UCSD-AML1 (cell line): ENCODE measurements around the gene COX14.
"Not testable (repeated sequence)": the region's sequence is repeated elsewhere in the genome, so short reads cannot be mapped to it uniquely, and the experiment has no call there.

Source experiments
- DNase-seq: peaks from one replicate; lab custom pipeline; 2025; ENCODE audit not compliant: unreplicated experiment; lab: John Stamatoyannopoulos, UW

COX14 gene

DNA sequence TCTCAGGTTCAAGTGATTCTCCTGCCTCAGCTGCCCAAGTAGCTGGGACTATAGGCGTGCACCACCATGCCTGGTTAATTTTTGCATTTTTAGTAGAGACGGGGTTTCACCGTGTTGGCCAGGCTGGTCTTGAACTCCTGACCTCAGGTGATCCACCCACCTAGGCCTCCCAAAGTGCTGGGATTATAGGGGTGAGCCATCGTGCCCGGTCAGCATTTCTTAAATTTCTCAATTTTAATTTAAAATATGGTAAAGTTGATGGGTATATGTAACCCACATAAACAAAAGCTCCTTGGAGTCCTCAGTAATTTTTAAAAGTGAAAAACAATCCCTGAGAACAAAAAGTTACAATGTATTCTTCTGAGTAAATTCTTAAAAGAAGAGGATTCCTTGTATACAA, 42.9 kb downstream of the COX14 start:
- DNase-seq: not testable (repeated sequence)

DNA sequence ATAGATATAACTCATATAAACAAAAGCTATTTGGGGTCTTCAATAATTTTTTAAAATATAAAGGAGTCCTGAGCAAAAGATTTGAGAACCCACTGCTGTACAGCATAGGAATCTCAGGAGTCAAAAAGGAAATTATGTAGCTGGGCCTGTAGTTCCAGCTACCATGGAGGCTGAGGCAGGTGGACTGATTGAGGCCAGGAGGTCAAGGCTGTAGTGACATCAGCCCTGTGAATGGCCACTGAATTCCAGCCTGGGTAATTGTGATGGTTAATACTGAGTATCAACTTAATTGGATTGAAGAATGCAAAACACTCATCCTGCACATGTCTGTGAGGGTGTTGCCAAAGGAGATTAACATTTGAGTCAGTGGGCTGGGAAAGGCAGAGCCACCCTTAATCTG, 44.6 kb downstream of the COX14 start:
- no peak for DNase-seq

DNA sequence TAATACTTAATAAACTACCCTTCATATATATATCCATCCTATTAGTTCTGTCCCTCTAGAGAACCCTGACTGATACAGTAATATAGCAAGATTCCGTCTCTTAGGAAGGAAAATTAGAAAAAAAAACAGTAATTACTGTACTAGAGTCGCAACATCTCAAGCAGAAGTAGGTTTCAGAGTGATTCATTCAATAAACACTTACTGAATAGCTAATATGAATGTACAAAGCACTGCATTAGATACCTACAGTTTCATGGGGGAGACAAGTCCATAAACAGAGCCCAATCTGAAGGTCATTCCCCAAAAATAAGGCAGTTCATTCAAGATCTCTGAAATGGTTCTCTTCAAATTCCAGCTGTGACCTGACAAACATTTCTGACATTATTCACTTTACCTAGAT, 45.2 kb downstream of the COX14 start:
- DNase-seq: no peak

DNA sequence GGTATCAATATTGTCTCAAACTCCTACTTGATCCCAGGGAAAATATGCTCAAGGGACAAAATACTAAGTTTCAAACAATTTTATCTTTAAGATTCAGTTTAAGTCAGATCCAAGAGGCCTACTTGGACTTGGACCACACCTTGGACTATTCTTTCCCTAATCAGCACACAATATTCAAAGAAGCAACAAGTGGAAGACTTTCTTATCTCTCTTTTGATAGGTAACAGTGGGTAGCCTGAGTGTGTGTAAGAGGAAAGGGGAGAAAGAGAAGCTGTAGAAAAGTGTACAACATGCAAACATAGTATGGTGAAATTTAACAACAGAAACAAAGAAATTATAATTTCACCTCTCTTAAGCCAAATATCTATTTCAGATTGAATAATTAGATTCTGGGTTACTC, 48.6 kb downstream of the COX14 start:
- DNase-seq: no peak

DNA sequence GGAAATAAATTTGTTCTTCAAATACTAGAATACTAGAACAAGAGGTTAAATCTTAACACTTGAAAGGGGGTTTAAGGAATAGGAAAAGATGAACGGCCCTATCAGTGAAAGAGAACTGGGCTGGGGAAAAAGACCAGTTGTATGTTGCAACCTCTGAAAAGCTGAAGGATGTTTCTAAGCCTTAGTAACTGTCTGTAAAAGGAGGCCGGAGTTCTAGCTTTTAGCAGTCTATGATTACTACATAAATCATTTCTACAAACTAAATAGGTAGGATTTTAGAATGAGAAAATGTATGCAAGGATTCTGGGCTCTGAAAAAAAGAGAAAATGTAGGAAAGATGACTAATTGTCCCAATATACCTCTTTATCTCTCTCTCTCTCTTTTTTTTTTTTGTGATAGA, 50.2 kb downstream of the COX14 start:
- DNase-seq: no peak

DNA sequence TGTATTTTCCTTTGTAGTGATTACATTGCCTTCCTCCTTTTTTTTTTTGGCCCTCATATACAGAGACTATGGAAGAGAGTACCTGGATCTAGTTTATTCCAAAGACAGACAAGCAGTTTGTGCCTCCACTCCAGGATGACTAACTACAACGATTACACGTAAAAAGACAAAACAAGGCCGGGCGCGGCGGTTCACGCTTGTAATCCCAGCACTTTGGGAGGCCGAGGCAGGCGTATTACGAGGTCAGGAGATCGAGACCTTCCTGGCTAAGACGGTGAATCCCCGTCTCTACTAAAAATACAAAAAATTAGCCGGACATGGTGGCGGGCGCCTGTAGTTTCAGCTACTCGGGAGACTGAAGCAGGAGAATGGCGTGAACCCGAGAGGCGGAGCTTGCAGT, 52.9 kb downstream of the COX14 start:
- DNase-seq: no peak

DNA sequence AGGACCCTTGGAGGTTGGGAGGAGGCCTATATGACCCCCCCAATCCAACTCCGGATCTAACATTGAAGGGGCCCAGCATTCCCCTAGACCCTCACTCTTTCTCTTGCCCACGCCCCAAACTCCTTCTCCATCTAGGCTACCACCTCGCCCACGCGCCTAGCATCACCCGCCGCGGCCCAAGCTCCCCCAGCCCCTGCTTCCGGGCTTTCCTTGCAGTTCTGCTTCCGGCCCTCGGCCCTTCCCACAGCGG, 54.7 kb downstream of the COX14 start:
- DNase-seq: no peak

DNA sequence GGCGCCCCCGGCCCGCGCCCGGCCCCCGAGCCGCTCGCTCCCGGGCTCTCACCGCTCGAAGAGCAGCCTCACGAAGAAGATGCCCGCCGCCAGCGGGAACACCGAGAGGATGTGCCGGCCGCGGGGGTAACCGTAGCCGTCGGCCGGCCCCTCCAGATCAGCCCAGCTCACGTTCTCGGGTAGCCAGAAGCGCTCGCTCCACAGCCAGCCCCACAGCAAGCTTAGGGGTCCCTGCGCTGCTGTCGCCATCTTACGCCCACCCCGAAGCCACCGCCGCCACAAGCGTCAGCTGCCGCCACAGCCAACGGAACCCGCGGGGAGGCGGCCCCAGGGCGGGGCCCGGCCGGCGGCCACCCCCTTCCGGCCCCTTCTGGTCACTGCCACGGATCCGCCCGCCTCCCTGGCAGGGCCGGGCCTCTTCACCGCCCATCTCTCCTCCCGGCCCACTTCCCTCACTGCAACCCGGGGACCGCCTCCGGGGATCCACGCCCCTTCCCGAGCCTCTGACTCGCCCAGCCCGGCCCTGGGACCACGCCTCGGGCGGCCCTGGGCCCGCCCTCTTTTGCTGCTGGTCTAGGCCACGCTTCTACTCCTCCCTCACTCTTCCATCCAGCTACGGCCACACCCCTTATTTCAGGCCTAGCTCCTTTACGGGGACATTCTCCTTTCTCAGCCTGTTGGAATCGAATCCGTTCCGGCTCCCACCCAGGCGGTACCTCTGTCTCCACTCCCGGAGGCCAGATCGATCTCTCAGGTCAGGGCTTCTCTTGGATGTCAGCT, 55.2 kb downstream of the COX14 start, which contains the start of gene CERS5:
TSS of gene CERS5 (minus strand) at position 321 of the 780 bp plus-strand sequence. CDS start at position 249, 72 bp downstream.
- peak; percentile 99 for DNase-seq
